NCI-H1092 treated with DMSO at 0.1 percent for 48 hours (cell line): Measurements from ENCODE around the gene GGNBP2.

Experiments used
- DNase-seq: peaks from one replicate; lab custom pipeline; 2025; lab: John Stamatoyannopoulos, UW

GGNBP2 gene

DNA sequence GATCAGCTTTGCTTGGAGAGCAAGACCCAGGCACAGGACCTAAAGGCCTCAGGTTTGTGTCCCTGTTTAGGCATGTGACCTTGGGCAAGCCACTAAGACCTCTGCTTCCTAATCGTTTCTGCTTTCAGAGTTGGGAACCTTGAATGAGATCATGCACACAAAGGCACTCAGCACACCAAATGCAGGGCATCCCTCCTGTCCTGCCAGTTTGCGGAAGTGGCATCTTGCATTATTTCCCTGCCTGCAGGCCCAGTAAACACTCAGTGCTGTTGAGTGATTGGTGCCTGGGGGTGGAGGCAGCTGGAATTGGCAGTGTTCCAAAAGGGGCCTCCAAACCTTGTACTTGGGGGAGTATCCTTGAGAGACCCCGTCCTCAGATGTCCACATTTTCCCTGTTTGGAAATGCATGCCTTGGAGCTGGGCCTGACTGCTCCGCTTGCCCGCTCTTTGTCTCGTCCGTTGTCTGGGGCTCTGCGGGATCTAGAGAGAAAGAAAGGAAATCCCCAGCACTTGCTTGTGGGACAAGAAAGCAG lies 85.3 kb downstream of the GGNBP2 start:
- DNase-seq: no peak

DNA sequence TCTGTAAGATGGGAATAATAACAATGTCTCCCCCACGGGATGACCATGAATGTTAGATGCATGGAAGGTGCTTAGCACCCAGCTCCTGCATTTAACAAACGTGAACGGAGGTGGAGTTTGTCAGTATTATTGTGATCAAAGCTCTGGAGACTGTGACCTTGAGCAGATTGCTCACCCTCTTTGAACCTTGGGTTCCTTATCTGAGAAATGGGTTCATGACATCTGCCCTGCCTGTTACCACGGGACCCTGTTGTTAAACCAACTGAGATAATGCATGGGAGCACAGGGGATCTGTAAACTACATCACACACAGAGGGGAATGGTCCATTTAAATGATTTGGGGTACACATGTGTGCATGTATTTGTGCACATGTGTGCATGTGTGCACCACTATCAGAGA lies 86.3 kb downstream of the GGNBP2 start:
- DNase-seq: no peak

DNA sequence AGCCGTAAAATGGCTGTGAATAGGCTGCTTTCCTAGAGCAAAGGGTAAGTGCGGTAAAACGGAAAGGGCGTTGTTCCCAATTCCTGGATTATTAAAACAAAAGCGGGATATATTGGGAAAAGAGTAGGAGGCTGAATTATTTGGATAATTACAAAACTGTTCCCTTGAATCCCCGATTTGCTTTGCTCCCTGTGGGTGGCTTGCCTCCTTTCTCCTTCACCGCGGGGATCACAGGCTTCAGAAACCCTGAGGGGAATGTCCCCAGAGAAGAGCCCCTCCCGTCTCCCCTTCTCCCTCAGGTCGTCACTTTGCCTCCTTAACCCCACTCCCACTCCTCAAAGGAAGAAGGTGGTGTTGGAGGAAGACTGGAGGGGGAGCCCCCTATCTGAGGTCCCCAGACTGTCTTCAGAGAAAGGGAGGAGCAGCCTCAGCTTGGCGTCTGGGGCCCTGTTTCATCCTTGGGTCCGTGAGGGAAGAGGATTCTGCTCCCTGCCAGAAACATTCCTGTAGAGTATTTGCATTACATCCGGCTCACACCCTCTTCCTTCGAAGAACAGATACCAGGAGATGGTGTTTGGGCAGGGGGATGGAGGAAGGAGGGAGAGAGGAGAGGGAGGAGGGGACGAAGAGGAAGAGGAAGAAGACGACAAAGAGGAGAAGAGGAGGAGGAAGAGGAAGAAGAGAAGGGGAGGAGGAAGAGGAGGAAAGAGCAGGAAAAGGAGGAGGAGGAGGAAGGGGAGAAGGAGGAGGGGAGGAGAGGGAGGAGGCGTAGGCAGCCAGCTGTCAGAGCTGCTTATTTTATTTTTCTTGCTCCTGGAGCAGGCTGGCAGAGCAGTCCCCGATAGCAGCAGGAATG lies 88.4 kb downstream of the GGNBP2 start:
- DNase-seq: no peak
